Measurements from ENCODE around the gene HSPA6. TPM values are rescaled to one million over a fixed set of nuclear protein-coding genes. Genes with fewer than 3 reads are reported as not detected.

Gene HSPA6
- total RNA-seq, 6 donors from 2014 or later = 10.8 to 37.7 (median 15.9) TPM

DNA sequence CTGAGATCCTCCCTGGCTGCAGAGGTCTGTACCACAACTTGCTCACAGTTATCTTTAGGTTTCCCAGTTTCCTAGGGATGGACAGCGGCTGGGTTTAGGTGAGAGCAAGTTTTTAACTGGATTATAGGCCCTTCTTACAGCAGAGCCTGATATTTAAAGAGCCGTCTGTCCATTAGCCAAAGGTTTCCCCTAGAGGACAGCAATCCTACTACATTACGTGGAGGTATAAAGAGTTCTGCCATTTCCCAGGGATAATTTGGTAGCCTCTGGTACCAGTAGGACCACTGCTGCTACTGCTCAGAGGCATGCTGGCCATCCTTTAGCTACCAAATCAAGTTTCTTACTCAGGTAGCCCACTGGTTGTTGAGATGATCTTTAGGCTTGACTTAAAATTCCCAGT, 41.0 kb upstream of the HSPA6 start:
- peaks cover 5 to 9% (median 8%) of the 10 kb centered on the region in 4 donors for H3K4me1 ChIP-seq
- ATAC-seq (ENCODE audit: low FRiP score in 2 of 2) (no peak), DNase-seq (no peak)
- no peak overlapping the region for H3K27ac ChIP-seq
- no peaks in the 10 kb centered on the region for H3K9me3 ChIP-seq
- 79 to 93% methylated on average over 3 of the region's 3 CpGs for WGBS, 2 donors
- H3K4me3 ChIP-seq = no peak overlapping the region
- TF ChIP-seq, protein P1, sequence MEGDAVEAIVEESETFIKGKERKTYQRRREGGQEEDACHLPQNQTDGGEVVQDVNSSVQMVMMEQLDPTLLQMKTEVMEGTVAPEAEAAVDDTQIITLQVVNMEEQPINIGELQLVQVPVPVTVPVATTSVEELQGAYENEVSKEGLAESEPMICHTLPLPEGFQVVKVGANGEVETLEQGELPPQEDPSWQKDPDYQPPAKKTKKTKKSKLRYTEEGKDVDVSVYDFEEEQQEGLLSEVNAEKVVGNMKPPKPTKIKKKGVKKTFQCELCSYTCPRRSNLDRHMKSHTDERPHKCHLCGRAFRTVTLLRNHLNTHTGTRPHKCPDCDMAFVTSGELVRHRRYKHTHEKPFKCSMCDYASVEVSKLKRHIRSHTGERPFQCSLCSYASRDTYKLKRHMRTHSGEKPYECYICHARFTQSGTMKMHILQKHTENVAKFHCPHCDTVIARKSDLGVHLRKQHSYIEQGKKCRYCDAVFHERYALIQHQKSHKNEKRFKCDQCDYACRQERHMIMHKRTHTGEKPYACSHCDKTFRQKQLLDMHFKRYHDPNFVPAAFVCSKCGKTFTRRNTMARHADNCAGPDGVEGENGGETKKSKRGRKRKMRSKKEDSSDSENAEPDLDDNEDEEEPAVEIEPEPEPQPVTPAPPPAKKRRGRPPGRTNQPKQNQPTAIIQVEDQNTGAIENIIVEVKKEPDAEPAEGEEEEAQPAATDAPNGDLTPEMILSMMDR (IDR thresholded peaks at IDR 0.05) = no peak
- TF ChIP-seq EP300 (IDR thresholded peaks at IDR 0.05) = no peak
- no peak for TF ChIP-seq POLR2A (IDR thresholded peaks at IDR 0.05)
- no peak for TF ChIP-seq POLR2AphosphoS5 (IDR thresholded peaks at IDR 0.05)
- H3K36me3 ChIP-seq = no peaks in the 10 kb centered on the region
- no peaks in the 10 kb centered on the region for H3K27me3 ChIP-seq

DNA sequence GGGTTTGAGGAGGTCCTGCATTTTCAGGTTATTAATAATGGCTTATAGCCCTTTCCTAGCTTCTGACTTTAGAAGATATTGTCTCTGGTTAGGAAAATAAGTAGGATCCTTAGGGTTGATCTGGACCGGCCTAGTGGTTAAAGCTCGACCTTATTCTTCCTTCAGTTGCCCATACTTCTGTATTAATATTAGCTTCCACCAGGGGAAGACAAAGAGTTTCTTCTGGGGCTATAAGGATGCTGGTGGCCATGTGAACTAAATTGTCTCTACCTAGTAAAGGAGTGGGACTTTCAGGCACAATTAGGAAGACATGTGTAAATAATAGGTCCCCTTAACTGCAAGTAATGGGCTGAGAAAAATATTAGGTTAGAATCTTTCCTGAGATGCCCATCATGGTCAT, 39.7 kb upstream of the HSPA6 start:
- no peaks in the 10 kb centered on the region for H3K27me3 ChIP-seq
- no peak for ATAC-seq (ENCODE audit: low FRiP score in 2 of 2)
- no peak overlapping the region for H3K4me3 ChIP-seq
- WGBS, 2 donors = 70 to 88% methylated on average over 2 of the region's 2 CpGs
- H3K4me1 ChIP-seq = peaks cover 5 to 9% (median 8%) of the 10 kb centered on the region in 4 donors
- no peaks in the 10 kb centered on the region for H3K36me3 ChIP-seq
- no peaks in the 10 kb centered on the region for H3K9me3 ChIP-seq
- no peak for DNase-seq
- no peak for TF ChIP-seq EP300 (IDR thresholded peaks at IDR 0.05)
- no peak for TF ChIP-seq POLR2A (IDR thresholded peaks at IDR 0.05)
- TF ChIP-seq, protein P1 (IDR thresholded peaks at IDR 0.05) = peak in 4 of 6 experiments; percentile 19 to 34 (median 22)
- no peak for TF ChIP-seq POLR2AphosphoS5 (IDR thresholded peaks at IDR 0.05)
- no peak overlapping the region for H3K27ac ChIP-seq

DNA sequence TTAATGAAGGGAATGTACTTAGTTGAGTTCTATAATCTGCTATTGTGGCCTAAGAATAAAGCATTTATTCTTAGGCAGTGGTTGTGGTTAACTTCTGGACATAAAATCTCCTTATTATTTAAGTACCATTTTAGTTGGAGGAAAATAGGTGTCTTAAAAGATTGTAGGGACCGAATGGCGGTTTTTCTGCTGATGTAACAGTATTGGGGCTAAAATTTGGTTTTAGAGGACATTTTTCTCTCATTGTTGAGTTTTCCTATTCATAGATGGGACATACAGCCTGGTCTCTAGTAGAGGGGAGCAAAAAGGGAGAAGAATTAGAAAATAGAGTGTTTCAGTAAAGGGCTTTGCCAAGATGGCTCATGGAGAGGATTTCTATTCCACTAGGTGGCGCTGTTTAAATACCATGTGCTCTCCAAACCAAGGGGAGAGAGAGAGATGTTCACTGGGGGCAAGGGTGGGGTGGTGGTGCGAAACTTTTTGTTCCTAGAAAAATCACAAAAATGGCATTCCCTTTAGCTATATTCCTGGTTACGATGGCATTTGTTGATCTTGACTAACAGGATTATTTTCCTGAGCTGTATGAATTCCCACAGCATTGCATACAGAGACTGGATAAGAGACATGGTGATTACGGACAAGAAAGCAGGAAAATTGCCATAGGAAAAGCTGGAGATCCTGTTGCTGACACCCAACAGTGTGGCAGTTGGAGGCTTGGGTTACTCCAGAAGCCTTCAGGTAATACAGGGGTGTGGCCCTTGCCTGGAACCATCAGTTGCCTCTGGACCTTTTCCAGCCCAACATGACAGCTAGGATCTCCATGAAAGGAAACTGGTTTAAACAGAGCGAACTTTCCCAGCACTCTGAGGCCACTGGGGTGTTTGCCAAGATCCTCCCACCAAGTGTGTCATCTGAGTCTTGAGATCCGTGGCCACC, 37.3 kb upstream of the HSPA6 start:
- no peak for TF ChIP-seq EP300 (IDR thresholded peaks at IDR 0.05)
- no peak for TF ChIP-seq POLR2A (IDR thresholded peaks at IDR 0.05)
- TF ChIP-seq, protein P1 (IDR thresholded peaks at IDR 0.05) = peak; percentile 67 to 83 (median 70)
- Histone ChIP-seq H3K36me3 (no peaks in the 10 kb centered on the region), H3K27me3 (no peaks in the 10 kb centered on the region), H3K9me3 (no peaks in the 10 kb centered on the region), H3K4me3 (peak overlapping the region in 2 of 4 donors; percentile 11 to 30), H3K4me1 (peaks cover 5 to 9% (median 9%) of the 10 kb centered on the region in 4 donors), H3K27ac (peak overlapping the region in 2 of 4 donors; percentile 24 to 49)
- DNase-seq = peak in 1 of 2 donors; percentile 51
- WGBS, 2 donors = 36 to 39% methylated on average over 8 of the region's 8 CpGs
- peak; percentile 75 to 80 for ATAC-seq (ENCODE audit: low FRiP score in 2 of 2)

DNA sequence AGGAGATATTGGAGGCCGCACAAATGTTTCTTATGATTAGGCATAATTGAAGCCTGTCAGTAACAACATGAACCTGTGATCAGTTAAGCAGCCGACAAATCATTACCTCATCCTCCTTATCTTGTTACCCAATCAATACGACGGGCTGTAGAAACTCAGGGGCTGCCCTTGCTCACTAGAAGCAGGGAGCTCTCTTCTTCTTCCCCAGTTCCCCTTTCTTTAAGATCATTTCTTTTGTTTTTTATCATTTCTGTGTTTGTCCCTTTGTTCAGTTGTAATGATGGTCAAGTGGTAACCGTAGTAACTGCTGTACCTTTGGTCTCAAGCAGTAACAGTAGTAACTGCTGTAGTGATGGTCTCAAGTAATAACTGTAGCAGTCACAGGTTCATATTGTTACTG, 32.9 kb upstream of the HSPA6 start:
- ATAC-seq (ENCODE audit: low FRiP score in 2 of 2) (no peak), DNase-seq (no peak)
- Histone ChIP-seq H3K9me3 (no peaks in the 10 kb centered on the region), H3K27me3 (no peaks in the 10 kb centered on the region), H3K36me3 (no peaks in the 10 kb centered on the region), H3K4me3 (no peak overlapping the region), H3K27ac (no peak overlapping the region), H3K4me1 (peaks cover 5 to 9% (median 9%) of the 10 kb centered on the region in 4 donors)
- no peak for TF ChIP-seq EP300 (IDR thresholded peaks at IDR 0.05)
- WGBS, 2 donors = 58 to 64% methylated on average over 5 of the region's 5 CpGs

DNA sequence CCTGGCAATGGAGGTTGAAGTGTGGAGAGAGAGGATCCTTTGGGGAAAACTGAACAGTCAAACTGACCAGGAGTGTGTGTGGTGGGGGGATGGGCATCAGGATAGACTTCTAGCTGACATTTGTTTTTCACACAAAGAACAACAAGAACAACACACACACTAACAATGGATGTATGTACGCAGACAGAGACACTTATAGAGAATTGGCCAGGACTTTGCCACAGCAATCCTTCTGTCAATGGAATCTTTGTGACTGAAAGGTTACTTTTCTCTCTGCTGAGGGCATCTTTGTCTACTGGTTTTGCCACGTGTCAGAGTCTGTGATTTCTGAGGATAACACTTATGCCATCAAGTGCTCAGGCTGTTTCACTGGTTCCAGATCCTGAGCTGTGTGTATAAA, 31.5 kb upstream of the HSPA6 start:
- no peak overlapping the region for H3K27ac ChIP-seq
- whole genome bisulfite sequencing, 2 donors = 77 to 83% methylated on average over 2 of the region's 2 CpGs
- ATAC-seq (ENCODE audit: low FRiP score in 2 of 2) (no peak), DNase-seq (no peak)
- H3K4me3 ChIP-seq = no peak overlapping the region
- H3K27me3 ChIP-seq = no peaks in the 10 kb centered on the region
- H3K9me3 ChIP-seq = no peaks in the 10 kb centered on the region
- TF ChIP-seq, protein P1 (IDR thresholded peaks at IDR 0.05) = no peak
- TF ChIP-seq POLR2A (IDR thresholded peaks at IDR 0.05) (no peak), EP300 (IDR thresholded peaks at IDR 0.05) (no peak), POLR2AphosphoS5 (IDR thresholded peaks at IDR 0.05) (no peak)
- peaks cover 0 to 3% (median 0%) of the 10 kb centered on the region in 4 donors for H3K4me1 ChIP-seq
- H3K36me3 ChIP-seq = no peaks in the 10 kb centered on the region
